GM19193 (cell line): ENCODE data around the gene KDM5B.

Experiments used
- POLR2A ChIP-seq: IDR thresholded peaks from 4 replicates; pipeline ENCODE4 v1.6.1; 2011; ENCODE audit not compliant: insufficient read depth, insufficient read length; ENCODE audit errors: extremely low read depth

KDM5B gene

DNA sequence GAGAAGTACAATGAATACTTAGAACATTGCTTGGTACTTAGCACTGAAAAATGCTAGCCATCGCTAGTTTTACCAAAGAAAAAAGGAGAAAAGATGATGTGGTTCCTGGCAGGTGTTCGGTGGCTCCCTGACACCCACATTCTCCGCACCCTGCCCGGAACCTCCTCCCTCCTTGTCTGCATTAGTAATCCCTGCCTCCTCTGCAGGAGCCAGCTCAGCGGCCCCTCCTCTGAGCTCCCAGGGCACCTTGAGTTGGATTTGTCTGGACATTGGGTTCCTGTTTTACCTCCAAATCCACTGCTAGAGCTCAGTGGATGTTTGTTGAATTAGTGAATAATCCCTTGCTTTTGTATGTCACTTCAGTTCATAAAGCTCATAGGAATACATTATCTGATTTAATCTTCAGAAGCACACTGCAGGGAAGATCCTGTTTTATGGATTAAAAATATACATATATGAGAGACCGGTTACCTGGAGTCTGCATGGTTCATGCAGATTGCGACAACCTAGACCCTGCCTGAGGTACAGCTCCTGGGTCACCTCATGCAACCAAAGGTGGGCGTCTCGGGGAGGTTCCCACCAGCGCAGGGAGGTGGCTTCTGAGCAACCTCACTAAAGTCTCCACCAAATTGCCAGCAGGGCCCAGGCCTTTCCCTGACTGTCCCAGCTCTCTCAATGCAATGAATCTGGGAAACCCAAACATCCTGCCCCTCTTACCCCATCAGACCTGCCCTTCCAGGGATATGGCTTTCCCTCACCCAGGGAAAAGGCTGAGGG, 26.7 kb upstream of the KDM5B start:
- TF ChIP-seq POLR2A, result no peak

GRCh38 chr1:202831906-202832305, 23.7 kb upstream of the KDM5B start:
- TF ChIP-seq POLR2A, result no peak

- no peak for TF ChIP-seq POLR2A
These were observed 17.5 kb upstream of the KDM5B start for GRCh38 chr1:202825748-202826147.

DNA sequence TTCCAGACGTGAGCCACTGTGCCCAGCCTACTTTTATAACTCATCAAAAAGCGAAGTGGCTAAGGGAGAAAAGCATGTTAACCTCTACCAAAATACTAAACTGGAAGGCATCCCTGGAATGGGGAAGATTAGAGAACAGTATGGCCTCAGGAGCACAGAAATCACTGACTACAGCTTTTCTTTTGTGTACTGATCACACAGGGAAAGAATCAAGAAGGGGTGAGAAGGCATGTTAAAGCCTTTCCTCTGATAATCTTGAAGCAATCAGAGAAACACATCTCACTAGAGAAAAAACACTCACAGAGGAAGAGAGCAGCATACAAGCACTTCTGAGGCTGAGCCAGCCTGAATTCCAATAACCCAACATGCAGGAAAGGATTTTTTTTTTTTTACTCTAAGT, 13.2 kb upstream of the KDM5B start:
- TF ChIP-seq POLR2A, result no peak

DNA sequence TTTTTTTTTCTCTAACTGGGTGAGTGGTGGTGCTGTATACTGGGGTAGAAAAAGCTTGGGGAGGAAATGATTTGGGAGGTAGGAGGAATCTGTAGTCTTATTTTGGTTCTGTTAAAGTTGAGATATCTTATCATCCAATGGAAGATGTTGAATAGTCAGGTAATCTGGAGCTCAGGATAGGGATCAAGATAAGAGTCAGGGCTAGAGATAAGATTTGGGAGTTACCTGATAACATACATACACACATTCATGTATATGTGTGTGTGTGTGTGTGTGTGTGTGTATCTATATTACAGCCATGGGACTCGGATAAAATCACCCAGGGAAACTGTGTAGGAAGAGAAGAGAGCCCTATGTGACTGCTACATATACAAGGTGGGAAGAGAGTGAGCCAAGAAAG, 10.6 kb upstream of the KDM5B start:
- TF ChIP-seq POLR2A, result no peak

- no peak for TF ChIP-seq POLR2A
These were observed 6.9 kb upstream of the KDM5B start for GRCh38 chr1:202815120-202815519.

GRCh38 chr1:202812176-202813026, 4.2 kb upstream of the KDM5B start:
- no peak for TF ChIP-seq POLR2A

DNA sequence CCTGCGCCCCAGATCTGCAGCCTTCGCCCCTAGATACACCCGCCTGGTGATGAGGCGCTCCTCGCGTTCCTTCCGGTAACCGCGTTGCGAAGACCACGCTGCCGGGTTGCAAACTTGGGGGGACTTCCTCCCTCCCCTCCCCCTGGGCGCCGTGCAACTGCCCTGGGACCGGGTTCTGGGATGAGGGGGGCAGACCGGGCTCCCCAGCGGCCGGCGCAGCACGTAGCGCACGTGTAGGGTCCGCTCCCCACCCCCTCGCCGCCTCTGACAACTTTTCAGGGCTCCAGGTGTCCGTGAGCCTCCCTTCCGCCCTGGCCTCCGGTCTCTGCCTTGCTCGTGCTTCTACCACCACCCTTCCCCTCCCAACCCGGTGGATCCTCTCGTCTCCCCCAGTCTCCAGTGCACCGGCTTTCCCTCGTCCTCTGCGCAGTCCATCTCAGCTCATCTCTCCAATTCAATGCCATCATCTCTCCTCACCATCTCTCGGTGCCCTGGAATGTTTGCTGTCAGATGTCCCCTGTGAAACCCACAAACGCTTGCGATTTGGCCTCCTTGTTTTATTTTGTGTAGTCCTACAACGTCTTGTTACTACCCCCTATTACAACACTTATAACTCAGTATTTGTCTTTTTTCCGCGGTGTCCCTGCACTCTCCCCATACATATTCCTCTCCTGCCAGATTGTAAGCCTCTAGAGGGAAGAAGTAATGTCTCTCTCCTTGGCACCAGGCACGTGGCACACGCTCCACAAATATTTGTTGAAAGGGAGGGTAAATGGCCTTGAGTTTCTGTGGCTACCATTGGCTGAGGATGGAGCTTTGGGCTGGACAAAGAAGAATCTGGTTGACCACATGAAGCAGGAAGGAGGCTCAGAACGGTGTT, 3.3 kb upstream of the KDM5B start:
- no peak for TF ChIP-seq POLR2A

- peak; percentile 52 for TF ChIP-seq POLR2A
These were observed 2.5 kb upstream of the KDM5B start, which contains the start of gene PCAT6 for GRCh38 chr1:202810615-202811295. Gene PCAT6, plus strand, starts transcription at chr1:202810954.

GRCh38 chr1:202810193-202810614, 2.0 kb upstream of the KDM5B start:
- TF ChIP-seq POLR2A, result no peak

- no peak for TF ChIP-seq POLR2A
These were observed 1.5 kb upstream of the KDM5B start for GRCh38 chr1:202809597-202810159.

GRCh38 chr1:202807451-202807925, 733 bp downstream of the KDM5B start:
- TF ChIP-seq POLR2A, result no peak

DNA sequence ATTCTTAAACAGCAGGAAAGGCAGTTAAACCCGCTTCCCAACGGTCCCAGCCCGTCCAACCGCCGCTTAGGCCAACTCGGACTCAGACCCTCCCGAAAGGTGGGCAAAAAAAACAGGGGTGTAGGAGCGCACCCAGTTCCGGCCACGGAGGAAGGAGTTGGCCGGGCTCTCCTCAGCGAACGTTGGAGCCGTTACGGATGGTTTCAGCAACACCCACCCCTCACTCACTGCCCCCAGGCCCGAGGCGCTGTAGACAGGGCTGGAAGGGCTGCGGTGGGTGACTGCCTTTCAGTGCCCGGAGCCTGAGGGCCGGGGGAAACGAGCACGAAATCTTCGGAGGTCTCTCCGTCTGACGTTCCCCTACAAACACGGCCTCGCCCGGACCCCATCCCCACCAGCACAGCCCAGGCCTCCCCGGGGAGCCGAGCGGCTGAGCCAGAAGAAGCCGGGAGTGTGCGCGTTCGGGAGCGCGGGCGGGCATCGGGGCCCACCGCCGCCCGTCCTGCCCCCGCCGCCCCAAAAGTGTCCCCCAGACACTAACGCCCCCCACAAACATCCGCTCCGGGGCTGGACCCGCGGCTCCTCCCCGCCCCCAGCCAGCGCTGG, 1.3 kb downstream of the KDM5B start:
- no peak for TF ChIP-seq POLR2A
